Activated naive CD4-positive, alpha-beta T cell treated with anti-CD3 and anti-CD28 coated beads for 36 hours (primary cell): ENCODE measurements around the gene CD27. TPM values are rescaled to one million over a fixed set of nuclear protein-coding genes. Genes with fewer than 3 reads are reported as not detected.
A peak's percentile ranks its signal among the peaks of the same experiment; 100 is the strongest.

Source experiments
- CTCF ChIA-PET: fragments of 350-600 bp; sonication (Branson Sonifier 250); formaldehyde crosslinking; loops from one replicate; lab custom pipeline; 2021; ENCODE audit warnings: antibody characterized with exemption; lab: Charles Lee
- DNase-seq: peaks from one replicate; pipeline ENCODE4 v3.0.0-alpha.2; 2020
- H3K27ac Mint-ChIP-seq: one replicate; pipeline ENCODE4 v1.8.0; 2021; ENCODE audit warnings: mild to moderate bottlenecking, mixed read lengths
- H3K27me3 Mint-ChIP-seq: one replicate; pipeline ENCODE4 v1.8.0; 2021; ENCODE audit warnings: low read depth, mixed read lengths
- H3K36me3 Mint-ChIP-seq: one replicate; pipeline ENCODE4 v1.8.0; 2021; ENCODE audit warnings: low read depth, mixed read lengths
- H3K4me1 Mint-ChIP-seq: one replicate; pipeline ENCODE4 v1.8.0; 2021; ENCODE audit warnings: low read depth, mixed read lengths
- H3K4me3 Mint-ChIP-seq: one replicate; pipeline ENCODE4 v1.8.0; 2021; ENCODE audit warnings: mild to moderate bottlenecking, moderate library complexity, mixed read lengths
- H3K9me3 Mint-ChIP-seq: one replicate; pipeline ENCODE4 v1.8.0; 2021; ENCODE audit warnings: mixed read lengths
- intact Hi-C: fragments of 100-400 bp; cut with micrococcal nuclease; formaldehyde crosslinking; loops from one replicate; pipeline ENCODE4 v1.15.1; 2023
- total RNA-seq, 2 experiments: library from RNA; stranded (reverse); gene quantifications; one replicate each; pipeline ENCODE4 v1.2.3, GENCODE V29; 2021

The CD27 gene
- total RNA-seq, 2 experiments from 2014 or later, result 48.1 to 56.7 TPM

GRCh38 chr12:6452944-6453630, 8.3 kb downstream of the CD27 start:
- no peaks in the 10 kb centered on the region for H3K9me3 Mint-ChIP-seq
- CTCF ChIA-PET, result interaction anchor here (0.6 to 4.2 kb wide), 5 partner anchors 9 to 358 kb away, joined by 3 to 31 read pairs (median 25); partner anchors contain the start of gene CD27
- H3K27me3 Mint-ChIP-seq, result no peaks in the 10 kb centered on the region
- H3K4me3 Mint-ChIP-seq, result peak overlapping the region; percentile 98
- peak; percentile 64 for DNase-seq
- H3K36me3 Mint-ChIP-seq, result peaks cover 80% of the 10 kb centered on the region
- intact Hi-C loops, result loop anchor here (1.0 kb wide), 4 partner anchors 8 to 79 kb away; partner anchors contain the start of gene CD27
- peak overlapping the region; percentile 98 for H3K27ac Mint-ChIP-seq
- peaks cover 61% of the 10 kb centered on the region for H3K4me1 Mint-ChIP-seq

DNA sequence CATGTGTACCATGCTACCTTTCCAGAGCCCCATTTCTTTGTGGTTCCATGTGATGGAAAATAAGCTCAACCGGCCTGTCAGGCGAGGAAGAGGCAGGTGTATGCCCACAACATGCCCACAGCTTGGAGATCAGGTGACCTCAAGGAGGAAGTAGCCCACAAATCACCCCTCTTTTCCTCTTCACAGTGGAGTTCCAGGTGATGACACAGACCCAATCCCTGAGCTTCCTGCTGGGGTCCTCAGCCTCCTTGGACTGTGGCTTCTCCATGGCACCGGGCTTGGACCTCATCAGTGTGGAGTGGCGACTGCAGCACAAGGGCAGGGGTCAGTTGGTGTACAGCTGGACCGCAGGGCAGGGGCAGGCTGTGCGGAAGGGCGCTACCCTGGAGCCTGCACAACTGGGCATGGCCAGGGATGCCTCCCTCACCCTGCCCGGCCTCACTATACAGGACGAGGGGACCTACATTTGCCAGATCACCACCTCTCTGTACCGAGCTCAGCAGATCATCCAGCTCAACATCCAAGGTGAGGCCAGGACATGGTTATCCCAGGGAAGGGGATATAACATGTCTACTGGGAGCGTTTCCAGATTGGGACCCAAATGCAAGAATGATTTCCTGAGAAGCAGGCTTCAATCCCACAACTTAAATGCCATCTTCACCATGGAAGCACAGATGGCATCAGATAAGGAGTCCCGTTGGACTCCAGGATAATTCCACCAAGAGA, 12.6 kb downstream of the CD27 start:
- Mint-ChIP-seq H3K27me3 (no peaks in the 10 kb centered on the region), H3K36me3 (peaks cover 86% of the 10 kb centered on the region), H3K27ac (peak overlapping the region; percentile 78), H3K4me3 (no peak overlapping the region), H3K4me1 (peaks cover 81% of the 10 kb centered on the region), H3K9me3 (no peaks in the 10 kb centered on the region)
- intact Hi-C loops, result no loop called here
- CTCF ChIA-PET, result interaction anchor here (0.6 to 1.9 kb wide), 6 partner anchors 8 to 108 kb away, joined by 3 to 9 read pairs (median 6); partner anchors contain the start of gene CD27
- no peak for DNase-seq

- CTCF ChIA-PET, result interaction anchor here (0.7 to 7.9 kb wide), 6 partner anchors 13 to 80 kb away, joined by 3 to 159 read pairs (median 3); partner anchors contain the start of gene CD27
- Mint-ChIP-seq H3K9me3 (no peaks in the 10 kb centered on the region), H3K4me3 (no peak overlapping the region), H3K36me3 (peaks cover 87% of the 10 kb centered on the region), H3K27me3 (no peaks in the 10 kb centered on the region), H3K27ac (peak overlapping the region; percentile 62), H3K4me1 (peaks cover 85% of the 10 kb centered on the region)
- DNase-seq, result no peak
- intact Hi-C loops, result no loop called here
These were observed 13.7 kb downstream of the CD27 start for GRCh38 chr12:6458281-6459003.

DNA sequence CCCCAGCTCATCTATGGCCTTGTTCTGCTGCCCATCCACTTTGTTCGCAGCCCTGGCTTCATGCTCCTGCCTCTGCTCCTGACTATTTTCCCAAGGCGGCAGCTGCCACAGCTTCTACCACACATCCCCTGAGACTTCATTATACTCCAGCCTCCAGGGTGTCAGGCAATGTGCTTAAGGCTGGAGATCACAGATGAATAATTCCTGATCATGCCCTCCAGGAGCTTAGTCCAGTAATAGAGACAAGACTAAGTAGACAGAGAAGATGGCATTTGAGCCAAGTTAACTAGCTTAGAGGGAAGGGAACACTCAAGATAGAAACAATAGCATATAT, 14.2 kb downstream of the CD27 start:
- H3K9me3 Mint-ChIP-seq, result no peaks in the 10 kb centered on the region
- intact Hi-C loops, result no loop called here
- no peak overlapping the region for H3K4me3 Mint-ChIP-seq
- no peak for DNase-seq
- H3K36me3 Mint-ChIP-seq, result peaks cover 87% of the 10 kb centered on the region
- H3K27ac Mint-ChIP-seq, result peak overlapping the region; percentile 62
- H3K27me3 Mint-ChIP-seq, result no peaks in the 10 kb centered on the region
- peaks cover 85% of the 10 kb centered on the region for H3K4me1 Mint-ChIP-seq
- CTCF ChIA-PET, result interaction anchor here (0.7 to 7.9 kb wide), 6 partner anchors 18 to 133 kb away, joined by 3 to 159 read pairs (median 3); partner anchors contain the start of gene CD27

DNA sequence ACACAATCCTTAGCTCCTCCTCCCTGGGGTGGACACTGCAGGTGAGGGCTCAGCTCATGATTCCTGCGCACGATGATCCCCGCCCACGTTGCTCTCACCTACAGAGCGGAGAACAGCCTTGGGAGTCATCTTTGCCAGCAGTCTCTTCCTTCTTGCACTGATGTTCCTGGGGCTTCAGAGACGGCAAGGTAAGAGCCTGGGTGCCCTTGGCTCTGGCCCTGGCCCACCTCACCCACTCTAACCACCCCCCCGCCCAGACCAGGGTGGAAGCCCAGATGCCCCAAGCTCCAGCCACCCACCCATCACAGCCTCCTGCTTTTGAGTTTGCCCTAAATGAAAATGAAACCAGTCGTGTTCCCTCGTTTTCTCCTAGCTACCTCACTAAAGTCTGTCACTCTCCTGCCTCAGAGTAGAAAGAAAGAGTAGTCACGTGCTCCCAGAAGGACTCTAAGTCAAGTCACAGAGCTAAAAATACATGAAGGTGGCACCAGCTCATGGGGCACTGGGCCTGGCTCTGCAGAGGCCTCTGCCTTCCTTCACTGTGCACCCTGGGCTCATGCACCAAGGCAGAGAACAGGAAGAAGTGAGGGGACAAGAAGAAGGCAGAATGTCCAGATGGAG, 16.1 kb downstream of the CD27 start:
- peak overlapping the region; percentile 80 for H3K4me3 Mint-ChIP-seq

GRCh38 chr12:6461401-6462233, 16.9 kb downstream of the CD27 start:
- Mint-ChIP-seq H3K4me3 (peak overlapping the region; percentile 80), H3K27ac (peak overlapping the region; percentile 97), H3K9me3 (no peaks in the 10 kb centered on the region), H3K27me3 (no peaks in the 10 kb centered on the region), H3K36me3 (peaks cover 86% of the 10 kb centered on the region), H3K4me1 (peaks cover 89% of the 10 kb centered on the region)
- intact Hi-C loops, result loop anchor here (1.0 to 2.0 kb wide), 6 partner anchors 9 to 125 kb away; partner anchors contain the start of genes GAPDH, TAPBPL and VAMP1
- CTCF ChIA-PET, result interaction anchor here (0.7 to 7.9 kb wide), 11 partner anchors 8 to 177 kb away, joined by 3 to 223 read pairs (median 4); partner anchors contain the start of genes CD27, TAPBPL and VAMP1
- DNase-seq, result peak; percentile 93

More for the DNA sequence above, 16.1 kb downstream of the CD27 start:
- CTCF ChIA-PET, result interaction anchor here (1.0 to 7.9 kb wide), 8 partner anchors 9 to 177 kb away, joined by 3 to 223 read pairs (median 8); partner anchors contain the start of genes CD27, TAPBPL and VAMP1
- no peaks in the 10 kb centered on the region for H3K27me3 Mint-ChIP-seq
- H3K9me3 Mint-ChIP-seq, result no peaks in the 10 kb centered on the region
- DNase-seq, result peak; percentile 57
- intact Hi-C loops, result loop anchor here (1.0 kb wide), 1 partner anchor 9 kb away; the partner anchor contains the start of gene TAPBPL
- peaks cover 85% of the 10 kb centered on the region for H3K4me1 Mint-ChIP-seq
- H3K27ac Mint-ChIP-seq, result peak overlapping the region; percentile 97
- H3K36me3 Mint-ChIP-seq, result peaks cover 87% of the 10 kb centered on the region

DNA sequence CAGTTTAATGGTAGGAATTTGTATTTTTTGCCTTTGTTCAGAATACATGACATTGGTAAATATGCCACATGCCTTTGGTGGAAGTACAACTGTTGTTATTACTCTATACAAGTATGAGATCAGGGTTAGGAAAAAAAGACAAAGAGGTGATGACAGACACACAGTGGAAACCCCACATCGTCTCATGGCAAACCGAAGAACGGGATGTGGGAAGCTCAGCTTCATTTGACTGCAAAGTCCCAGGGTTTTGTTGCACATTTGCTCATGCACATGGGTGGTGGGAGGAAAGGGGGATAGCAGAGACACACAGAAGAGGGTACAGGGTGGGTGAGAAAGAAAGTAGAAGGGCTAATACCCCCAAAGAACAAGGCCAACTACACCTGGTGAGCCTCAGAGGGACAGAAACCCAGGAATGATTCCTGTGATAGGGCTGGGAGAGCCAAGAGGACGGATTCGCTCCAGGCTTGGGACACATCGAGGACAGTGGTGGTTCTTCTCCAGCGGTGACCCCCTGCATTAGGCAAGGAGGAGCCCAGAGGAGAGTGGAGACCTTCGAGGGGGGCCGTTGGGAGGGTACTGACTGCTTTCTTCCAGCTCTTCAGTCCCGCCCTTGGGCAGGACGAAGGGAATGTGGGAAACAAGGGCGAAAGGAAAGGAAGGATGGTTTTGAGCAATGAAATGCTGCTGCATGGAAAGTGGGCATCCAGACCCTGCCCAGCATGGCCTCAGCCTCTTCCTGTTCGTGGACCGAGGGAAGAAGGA, 17.7 kb downstream of the CD27 start:
- Mint-ChIP-seq H3K27ac (peak overlapping the region; percentile 97), H3K36me3 (peaks cover 87% of the 10 kb centered on the region), H3K9me3 (no peaks in the 10 kb centered on the region), H3K4me1 (peaks cover 89% of the 10 kb centered on the region), H3K27me3 (no peaks in the 10 kb centered on the region), H3K4me3 (peak overlapping the region; percentile 80)
- CTCF ChIA-PET, result interaction anchor here (0.7 to 7.9 kb wide), 8 partner anchors 10 to 178 kb away, joined by 3 to 223 read pairs (median 4); partner anchors contain the start of genes CD27 and TAPBPL
- intact Hi-C loops, result loop anchor here (1.0 to 2.0 kb wide), 5 partner anchors 8 to 126 kb away; partner anchors contain the start of genes GAPDH and VAMP1
- DNase-seq, result peak; percentile 63

DNA sequence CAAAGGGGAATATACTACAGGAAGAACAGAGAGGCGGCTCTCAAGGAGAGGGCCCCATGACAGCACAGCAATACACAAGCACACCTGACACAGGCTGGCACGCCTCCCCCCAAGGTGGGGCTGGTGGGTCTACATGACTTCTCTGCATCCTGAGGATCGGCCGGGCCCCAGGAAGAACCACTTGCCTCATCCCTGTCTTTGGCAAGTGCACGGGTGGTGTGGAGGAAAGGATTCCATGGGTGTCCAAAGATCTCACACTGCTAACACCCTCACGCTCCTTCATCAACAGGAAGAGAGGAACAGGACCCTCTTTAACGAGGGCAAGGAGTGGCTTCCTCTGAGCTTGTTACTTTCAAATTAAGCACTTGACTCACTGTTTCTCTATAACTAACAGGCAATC, 18.5 kb downstream of the CD27 start:
- Mint-ChIP-seq H3K4me3 (peak overlapping the region; percentile 80), H3K36me3 (peaks cover 90% of the 10 kb centered on the region), H3K27ac (peak overlapping the region; percentile 97), H3K9me3 (no peaks in the 10 kb centered on the region), H3K27me3 (no peaks in the 10 kb centered on the region), H3K4me1 (peaks cover 95% of the 10 kb centered on the region)
- CTCF ChIA-PET, result interaction anchor here (0.8 to 7.9 kb wide), 6 partner anchors 11 to 362 kb away, joined by 3 to 223 read pairs (median 15); partner anchors contain the start of genes CD27 and TAPBPL
- DNase-seq, result peak; percentile 32
- intact Hi-C loops, result loop anchor here (2.0 kb wide), 1 partner anchor 72 kb away; the partner anchor contains the start of gene GAPDH

- CTCF ChIA-PET, result interaction anchor here (0.5 to 7.9 kb wide), 7 partner anchors 12 to 471 kb away, joined by 3 to 223 read pairs (median 3); partner anchors contain the start of genes CD27 and TAPBPL
- intact Hi-C loops, result loop anchor here (2.0 kb wide), 1 partner anchor 71 kb away; the partner anchor contains the start of gene GAPDH
- H3K27ac Mint-ChIP-seq, result peak overlapping the region; percentile 97
- no peaks in the 10 kb centered on the region for H3K9me3 Mint-ChIP-seq
- H3K27me3 Mint-ChIP-seq, result no peaks in the 10 kb centered on the region
- DNase-seq, result peak; percentile 7
- peaks cover 95% of the 10 kb centered on the region for H3K4me1 Mint-ChIP-seq
- H3K36me3 Mint-ChIP-seq, result peaks cover 89% of the 10 kb centered on the region
- H3K4me3 Mint-ChIP-seq, result peak overlapping the region; percentile 80
These were observed 19.1 kb downstream of the CD27 start for GRCh38 chr12:6463858-6464257.

GRCh38 chr12:6464531-6464930, 19.8 kb downstream of the CD27 start:
- H3K4me3 Mint-ChIP-seq, result peak overlapping the region; percentile 19
- peaks cover 89% of the 10 kb centered on the region for H3K36me3 Mint-ChIP-seq
- peak; percentile 15 for DNase-seq
- peaks cover 93% of the 10 kb centered on the region for H3K4me1 Mint-ChIP-seq
- CTCF ChIA-PET, result interaction anchor here (0.6 to 7.9 kb wide), 21 partner anchors 8 to 512 kb away, joined by 3 to 223 read pairs (median 6); partner anchors contain the start of genes CD27, TAPBPL and TNFRSF1A
- H3K9me3 Mint-ChIP-seq, result no peaks in the 10 kb centered on the region
- H3K27ac Mint-ChIP-seq, result peak overlapping the region; percentile 97
- intact Hi-C loops, result no loop called here
- H3K27me3 Mint-ChIP-seq, result no peaks in the 10 kb centered on the region
